Endothelial cell (in vitro differentiated cells): Measurements from ENCODE around the gene ACP4. TPM values are rescaled to one million over a fixed set of nuclear protein-coding genes. Genes with fewer than 3 reads are reported as not detected.

Source experiments
- DNase-seq: peaks from one replicate; pipeline ENCODE4 v3.0.0; 2021; ENCODE audit warnings: low spot score
- H3K27ac Mint-ChIP-seq: one replicate; pipeline ENCODE4 v1.8.0; 2021; ENCODE audit warnings: mixed read lengths, inconsistent platforms; ENCODE audit not compliant: unreplicated experiment
- H3K27me3 Mint-ChIP-seq: one replicate; pipeline ENCODE4 v1.8.0; 2021; ENCODE audit warnings: mild to moderate bottlenecking, moderate library complexity, mixed read lengths, inconsistent platforms; ENCODE audit not compliant: unreplicated experiment
- H3K36me3 Mint-ChIP-seq: one replicate; pipeline ENCODE4 v1.8.0; 2021; ENCODE audit warnings: mild to moderate bottlenecking, low read depth, mixed read lengths, inconsistent platforms; ENCODE audit not compliant: unreplicated experiment
- H3K4me1 Mint-ChIP-seq: one replicate; pipeline ENCODE4 v1.8.0; 2021; ENCODE audit warnings: mild to moderate bottlenecking, mixed read lengths, inconsistent platforms; ENCODE audit not compliant: unreplicated experiment
- H3K4me3 Mint-ChIP-seq: one replicate; pipeline ENCODE4 v1.8.0; 2021; ENCODE audit warnings: mild to moderate bottlenecking, mixed read lengths, inconsistent platforms; ENCODE audit not compliant: unreplicated experiment
- H3K9me3 Mint-ChIP-seq: one replicate; pipeline ENCODE4 v1.8.0; 2021; ENCODE audit warnings: mixed read lengths, inconsistent platforms; ENCODE audit not compliant: unreplicated experiment
- total RNA-seq: library from RNA; stranded (reverse); fragmentation: NEBNext Ultra II Directional; extraction: Animal tissue kit (Norgen Biotek cat#: 25700); gene quantifications from one replicate; pipeline ENCODE4 v1.2.1, GENCODE V29; 2021; ENCODE audit not compliant: unreplicated experiment
- TF ChIP-seq, protein P1 (sequence below): fragments of 200-600 bp; sonication (generic); IDR thresholded peaks from one replicate; pipeline ENCODE4 v1.5.0; 2021; ENCODE audit warnings: antibody characterized with exemption; ENCODE audit not compliant: unreplicated experiment

The ACP4 gene
- total RNA-seq, 1 donor from 2014 or later: not detected

DNA sequence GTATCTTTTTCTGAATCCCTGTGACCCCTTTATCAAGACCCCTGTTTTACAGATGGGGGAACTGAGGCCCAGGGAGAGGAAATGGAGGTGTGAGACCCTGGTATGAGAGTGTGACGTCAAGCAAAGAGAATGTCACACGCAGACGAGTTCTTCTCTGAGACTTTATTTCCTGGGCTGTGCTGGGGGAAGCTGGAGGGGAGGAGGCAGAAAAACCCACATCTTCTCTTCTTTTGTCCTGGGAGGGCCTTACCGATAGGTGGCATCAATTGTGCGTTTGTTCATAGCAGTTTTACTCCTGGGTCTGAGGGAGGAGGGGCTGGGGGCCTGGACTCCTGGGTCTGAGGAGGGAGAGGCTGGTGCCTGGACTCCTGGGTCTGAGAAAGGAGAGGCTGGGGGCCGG, 48.0 kb downstream of the ACP4 start:
- Mint-ChIP-seq H3K4me3 (peak overlapping the region; percentile 62), H3K27ac (peak overlapping the region; percentile 30), H3K9me3 (no peaks in the 10 kb centered on the region), H3K36me3 (no peaks in the 10 kb centered on the region), H3K4me1 (no peaks in the 10 kb centered on the region), H3K27me3 (peaks cover 21% of the 10 kb centered on the region)
- DNase-seq: no peak
- TF ChIP-seq, protein P1, sequence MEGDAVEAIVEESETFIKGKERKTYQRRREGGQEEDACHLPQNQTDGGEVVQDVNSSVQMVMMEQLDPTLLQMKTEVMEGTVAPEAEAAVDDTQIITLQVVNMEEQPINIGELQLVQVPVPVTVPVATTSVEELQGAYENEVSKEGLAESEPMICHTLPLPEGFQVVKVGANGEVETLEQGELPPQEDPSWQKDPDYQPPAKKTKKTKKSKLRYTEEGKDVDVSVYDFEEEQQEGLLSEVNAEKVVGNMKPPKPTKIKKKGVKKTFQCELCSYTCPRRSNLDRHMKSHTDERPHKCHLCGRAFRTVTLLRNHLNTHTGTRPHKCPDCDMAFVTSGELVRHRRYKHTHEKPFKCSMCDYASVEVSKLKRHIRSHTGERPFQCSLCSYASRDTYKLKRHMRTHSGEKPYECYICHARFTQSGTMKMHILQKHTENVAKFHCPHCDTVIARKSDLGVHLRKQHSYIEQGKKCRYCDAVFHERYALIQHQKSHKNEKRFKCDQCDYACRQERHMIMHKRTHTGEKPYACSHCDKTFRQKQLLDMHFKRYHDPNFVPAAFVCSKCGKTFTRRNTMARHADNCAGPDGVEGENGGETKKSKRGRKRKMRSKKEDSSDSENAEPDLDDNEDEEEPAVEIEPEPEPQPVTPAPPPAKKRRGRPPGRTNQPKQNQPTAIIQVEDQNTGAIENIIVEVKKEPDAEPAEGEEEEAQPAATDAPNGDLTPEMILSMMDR: no peak

DNA sequence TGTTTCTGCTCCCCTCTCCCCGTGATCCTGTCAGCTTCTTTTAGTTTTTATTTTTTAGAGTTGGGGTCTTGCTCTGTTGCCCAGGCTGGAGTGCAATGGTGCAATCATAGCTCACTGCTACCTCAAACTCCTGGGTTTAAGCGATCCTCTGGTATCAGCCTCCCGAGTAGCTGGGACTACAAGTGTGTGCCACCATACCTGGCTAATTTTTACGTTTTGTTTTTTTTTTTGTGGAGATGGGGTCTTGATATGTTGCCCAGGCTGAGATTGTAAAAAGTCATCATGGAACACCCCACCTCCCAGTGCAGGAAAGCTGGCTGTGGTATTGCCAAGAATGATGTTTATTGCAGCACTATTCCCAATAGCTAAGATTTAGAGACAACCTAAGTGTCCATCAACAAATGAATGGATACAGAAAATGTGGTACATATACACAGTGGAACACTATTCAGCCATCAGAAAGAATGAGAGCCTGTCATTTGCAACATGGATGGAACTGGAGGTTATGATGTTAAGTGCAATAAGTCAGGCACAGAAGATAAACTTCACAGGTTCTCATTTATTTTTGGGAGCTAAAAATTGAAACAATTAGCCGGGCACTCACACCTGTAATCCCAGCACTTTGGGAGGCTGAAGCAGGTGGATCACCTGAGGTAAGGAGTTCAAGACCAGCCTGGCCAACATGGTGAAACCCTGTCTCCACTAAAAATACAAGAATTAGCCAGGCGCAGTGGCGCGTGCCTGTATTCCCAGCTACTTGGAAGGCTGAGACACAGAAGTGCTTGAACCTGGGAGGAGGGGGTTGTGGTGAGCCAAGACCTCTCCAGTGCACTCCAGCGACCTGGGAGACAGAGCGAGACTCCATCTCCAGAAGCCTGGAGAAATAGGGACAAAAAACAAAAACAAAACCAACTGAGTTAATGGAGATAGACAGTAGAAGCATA, 49.8 kb downstream of the ACP4 start:
- no peak for DNase-seq
- Mint-ChIP-seq H3K36me3 (no peaks in the 10 kb centered on the region), H3K27me3 (peaks cover 21% of the 10 kb centered on the region), H3K27ac (no peak overlapping the region), H3K9me3 (no peaks in the 10 kb centered on the region), H3K4me3 (no peak overlapping the region), H3K4me1 (no peaks in the 10 kb centered on the region)
- TF ChIP-seq, protein P1: no peak

DNA sequence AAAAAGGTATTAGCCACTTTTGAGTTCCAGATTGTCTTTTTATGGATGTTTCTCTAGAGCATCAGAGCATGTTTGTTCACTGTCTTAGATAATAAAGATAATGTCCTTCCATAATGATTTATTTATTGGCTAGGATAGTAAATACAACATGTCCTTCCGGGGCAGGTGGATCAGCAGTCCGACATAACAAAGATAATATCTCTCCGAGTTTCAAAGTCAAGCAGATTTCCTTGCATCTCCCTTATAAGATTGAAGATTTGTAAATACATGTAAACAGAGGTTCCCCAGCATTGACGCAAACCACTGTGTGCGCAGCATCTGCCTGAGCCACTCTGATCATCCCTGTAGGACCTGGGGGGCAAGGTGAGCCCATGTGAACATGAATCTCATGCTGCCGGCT, 51.9 kb downstream of the ACP4 start:
- no peak overlapping the region for H3K27ac Mint-ChIP-seq
- DNase-seq: no peak
- no peaks in the 10 kb centered on the region for H3K4me1 Mint-ChIP-seq
- no peaks in the 10 kb centered on the region for H3K36me3 Mint-ChIP-seq
- no peaks in the 10 kb centered on the region for H3K9me3 Mint-ChIP-seq
- TF ChIP-seq, protein P1: no peak
- H3K4me3 Mint-ChIP-seq: no peak overlapping the region
- H3K27me3 Mint-ChIP-seq: peaks cover 16% of the 10 kb centered on the region

DNA sequence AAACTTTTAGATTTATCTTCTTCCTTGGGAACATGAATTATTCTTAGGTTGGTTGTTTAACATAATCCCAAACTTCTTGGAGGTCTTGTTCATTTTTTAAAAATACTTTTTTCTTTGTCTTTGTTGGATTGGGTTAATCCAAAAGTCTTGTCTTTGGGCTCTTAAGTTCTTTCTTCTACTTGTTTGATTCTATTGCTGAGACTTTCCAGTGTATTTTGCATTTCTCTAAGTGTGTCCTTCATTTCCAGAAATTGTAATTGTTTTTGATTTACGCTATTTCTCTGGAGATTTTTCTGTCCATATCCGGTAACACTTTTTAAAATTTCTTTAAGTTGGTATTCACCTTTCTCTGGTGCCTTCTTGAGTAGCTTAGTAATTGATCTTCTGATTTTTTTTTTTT, 53.0 kb downstream of the ACP4 start:
- Mint-ChIP-seq H3K27ac (no peak overlapping the region), H3K4me1 (no peaks in the 10 kb centered on the region), H3K27me3 (peaks cover 12% of the 10 kb centered on the region), H3K9me3 (no peaks in the 10 kb centered on the region), H3K36me3 (no peaks in the 10 kb centered on the region), H3K4me3 (no peak overlapping the region)
- no peak for DNase-seq
- TF ChIP-seq, protein P1: no peak

DNA sequence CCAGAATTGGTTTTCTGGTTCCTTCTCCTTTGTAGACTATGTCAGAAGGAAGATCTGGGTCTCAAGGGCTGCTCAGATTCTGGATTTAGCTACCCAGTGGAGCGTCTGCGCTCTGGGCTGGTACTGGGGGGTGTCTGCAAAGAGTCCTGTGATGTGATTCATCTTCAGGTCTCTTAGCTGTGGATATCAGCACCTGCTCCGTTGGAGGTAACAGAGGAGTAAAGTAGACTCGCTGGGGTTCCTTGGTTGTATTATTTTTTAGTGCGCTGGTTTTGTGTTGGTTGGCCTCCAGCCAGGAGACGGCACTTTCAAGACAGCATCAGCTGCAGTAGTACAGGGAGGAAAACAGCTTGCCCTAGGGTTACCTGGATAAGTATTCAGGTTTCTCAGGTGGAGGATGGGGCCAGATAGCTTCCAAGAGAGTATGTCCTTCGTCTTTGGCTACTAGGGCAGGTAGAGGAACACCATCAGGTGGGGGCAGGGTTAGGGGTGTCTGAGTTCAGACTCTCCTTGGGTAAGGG, 53.5 kb downstream of the ACP4 start:
- DNase-seq: no peak
- Mint-ChIP-seq H3K4me3 (no peak overlapping the region), H3K9me3 (no peaks in the 10 kb centered on the region), H3K27ac (no peak overlapping the region), H3K27me3 (peaks cover 15% of the 10 kb centered on the region), H3K4me1 (no peaks in the 10 kb centered on the region), H3K36me3 (no peaks in the 10 kb centered on the region)
- TF ChIP-seq, protein P1: no peak
